K562 (cell line): ENCODE results near the gene MESP1. TPM values are rescaled to one million over a fixed set of nuclear protein-coding genes. Genes with fewer than 3 reads are reported as not detected.

Source experiments
- BCL6 ChIP-seq: fragments of 250-450 bp; sonication (Bioruptor Pico); IDR thresholded peaks from 2 replicates; pipeline ENCODE4 v1.4.0; 2020
- C11orf30 ChIP-seq: fragments of 450-650 bp; IDR thresholded peaks from 2 replicates; pipeline ENCODE4 v1.6.1; 2016; ENCODE audit warnings: low read depth, mild to moderate bottlenecking
- CC2D1A ChIP-seq: fragments of 450-650 bp; IDR thresholded peaks from 2 replicates; pipeline ENCODE4 v1.6.1; 2017; ENCODE audit warnings: mild to moderate bottlenecking
- CHD4 ChIP-seq: fragments of 200-600 bp; sonication (generic); IDR thresholded peaks from 3 replicates; pipeline ENCODE4 v1.6.1; 2012; ENCODE audit warnings: low read depth, mild to moderate bottlenecking, mixed read lengths, low read length, inconsistent platforms; ENCODE audit not compliant: insufficient read depth, insufficient replicate concordance, poor library complexity, severe bottlenecking
- CREM ChIP-seq: IDR thresholded peaks from 2 replicates; pipeline ENCODE4 v1.6.1; 2014; ENCODE audit warnings: antibody characterized with exemption, low read depth
- ETV1 ChIP-seq: fragments of 450-650 bp; conservative IDR thresholded peaks from 2 replicates; pipeline ENCODE4 v1.6.1; 2016; ENCODE audit warnings: missing genetic modification characterization, control low read depth, low read depth, missing compliant biosample characterization
- EZH2 ChIP-seq: IDR thresholded peaks from 2 replicates; pipeline ENCODE4 v1.6.1; 2012; ENCODE audit warnings: low read depth, mild to moderate bottlenecking, inconsistent platforms, low read length, borderline replicate concordance
- HDAC8 ChIP-seq: fragments of 450-650 bp; IDR thresholded peaks from 2 replicates; pipeline ENCODE4 v1.6.1; 2016; ENCODE audit warnings: mild to moderate bottlenecking, missing genetic modification characterization, moderate library complexity, missing compliant biosample characterization
- JUND ChIP-seq, 2 experiments: IDR thresholded peaks; 2 replicates in 1 of 2; 3 replicates in 1 of 2; pipeline ENCODE4 v1.6.1; 2011; ENCODE audit warnings: borderline replicate concordance in 2 of 2, low read depth in 2 of 2, low read length in 2 of 2, improper control_type of control experiment in 1 of 2, missing biosample characterization in 1 of 2, missing genetic modification characterization in 1 of 2, missing genetic modification reagents in 1 of 2
- L3MBTL2 ChIP-seq: fragments of 450-650 bp; IDR thresholded peaks from 2 replicates; pipeline ENCODE4 v1.6.1; 2016; ENCODE audit warnings: mild to moderate bottlenecking, moderate library complexity
- MTA1 ChIP-seq: fragments of 450-650 bp; IDR thresholded peaks from 2 replicates; pipeline ENCODE4 v1.6.1; 2017; ENCODE audit warnings: borderline replicate concordance
- PHF20 ChIP-seq: fragments of 450-650 bp; IDR thresholded peaks from 2 replicates; pipeline ENCODE4 v1.6.1; 2018; ENCODE audit not compliant: partially characterized antibody
- POLR3G ChIP-seq: IDR thresholded peaks from 2 replicates; pipeline ENCODE4 v1.6.1; 2011; ENCODE audit not compliant: insufficient read length, insufficient replicate concordance; ENCODE audit errors: extremely low read depth
- RAD51 ChIP-seq: fragments of 450-650 bp; IDR thresholded peaks from 2 replicates; pipeline ENCODE4 v1.7.1; 2016; ENCODE audit warnings: low read depth, mild to moderate bottlenecking, borderline replicate concordance
- SMAD4 ChIP-seq: fragments of 250-450 bp; sonication (Bioruptor Pico); conservative IDR thresholded peaks from 2 replicates; pipeline ENCODE4 v1.8.0; 2021; ENCODE audit warnings: inconsistent platforms, mild to moderate bottlenecking, moderate library complexity
- SRSF9 ChIP-seq: fragments of 200-400 bp; formaldehyde crosslinking; IDR thresholded peaks from 2 replicates; pipeline ENCODE4 v1.6.1; 2017; ENCODE audit warnings: low read depth, low read length, borderline replicate concordance
- TCF3 ChIP-seq: sonication (generic); formaldehyde crosslinking; IDR thresholded peaks from 2 replicates; pipeline ENCODE4 v1.4.0; 2020; ENCODE audit warnings: mild to moderate bottlenecking, missing genetic modification reagents
- TCF7L2 ChIP-seq: fragments of 150-350 bp; IDR thresholded peaks from 2 replicates; pipeline ENCODE4 v1.6.1; 2016; ENCODE audit warnings: low read depth, mild to moderate bottlenecking, low read length, moderate library complexity
- U2AF1 ChIP-seq: fragments of 200-400 bp; formaldehyde crosslinking; optimal IDR thresholded peaks from 2 replicates; pipeline ENCODE3; 2017; ENCODE audit warnings: mild to moderate bottlenecking, low read depth, low read length, moderate library complexity
- ZFX ChIP-seq: sonication (generic); formaldehyde crosslinking; IDR thresholded peaks from 2 replicates; pipeline ENCODE4 v1.8.0; 2022; ENCODE audit warnings: mild to moderate bottlenecking, missing genetic modification reagents, moderate library complexity
- ZNF431 ChIP-seq: sonication (generic); formaldehyde crosslinking; IDR thresholded peaks from 2 replicates; pipeline ENCODE4 v1.8.0; 2022; ENCODE audit warnings: mild to moderate bottlenecking, missing genetic modification reagents
- ZNF584 ChIP-seq: fragments of 200-800 bp; sonication (Bioruptor generic); IDR thresholded peaks from 2 replicates; pipeline ENCODE4 v1.6.1; 2016; ENCODE audit warnings: low read depth, mild to moderate bottlenecking, missing genetic modification characterization, missing compliant biosample characterization
- ZNF75A ChIP-seq: fragments of 450-650 bp; formaldehyde crosslinking; IDR thresholded peaks from 2 replicates; pipeline ENCODE4 v1.4.0; 2020; ENCODE audit warnings: mild to moderate bottlenecking
- polyA plus RNA-seq, 8 experiments: library from polyadenylated mRNA; depleted of rRNA in 4 of 8; stranded (reverse) in 5 of 8; unstranded in 3 of 8; fragments of >200 nt; fragmentation: Nextera tagmentation in 2 of 8; fragmentation: Illumina TruSeq in 1 of 8; extraction: Ambion mirVana in 2 of 8; extraction: Trizol in 1 of 8; gene quantifications; 2 replicates each; pipeline versions ENCODE4 v1.2.1 to v1.2.3, GENCODE V29; 2011 to 2014; ENCODE audit warnings: inconsistent platforms in 1 of 8, missing spikeins in 1 of 8
- total RNA-seq, 7 experiments: library from RNA; depleted of rRNA in 6 of 7; stranded (reverse); fragments of >200 nt in 6 of 7; fragmentation: Illumina TruSeq in 2 of 7; extraction: Trizol in 2 of 7; gene quantifications; 2 replicates each; pipeline versions ENCODE4 v1.2.1 to v1.2.3, GENCODE V29; 2011 to 2021; ENCODE audit warnings: low replicate concordance in 1 of 7
- TF ChIP-seq, protein P1 (sequence below): fragments of 150-350 bp; IDR thresholded peaks from 2 replicates; pipeline ENCODE4 v1.6.1; 2014; ENCODE audit warnings: low read depth, mild to moderate bottlenecking, low read length, borderline replicate concordance
- TF ChIP-seq, protein P2 (sequence below): fragments of 450-650 bp; formaldehyde crosslinking; IDR thresholded peaks from 2 replicates; pipeline ENCODE4 v1.4.0; 2022; ENCODE audit warnings: missing genetic modification characterization

MESP1 gene
- total and polyA plus RNA-seq, 9 of the 15 experiments (the other 6 are each of a cell fraction or from before 2014, with no cell fraction given): 0.14 to 1.1 (median 0.36) TPM; not detected in 4

DNA sequence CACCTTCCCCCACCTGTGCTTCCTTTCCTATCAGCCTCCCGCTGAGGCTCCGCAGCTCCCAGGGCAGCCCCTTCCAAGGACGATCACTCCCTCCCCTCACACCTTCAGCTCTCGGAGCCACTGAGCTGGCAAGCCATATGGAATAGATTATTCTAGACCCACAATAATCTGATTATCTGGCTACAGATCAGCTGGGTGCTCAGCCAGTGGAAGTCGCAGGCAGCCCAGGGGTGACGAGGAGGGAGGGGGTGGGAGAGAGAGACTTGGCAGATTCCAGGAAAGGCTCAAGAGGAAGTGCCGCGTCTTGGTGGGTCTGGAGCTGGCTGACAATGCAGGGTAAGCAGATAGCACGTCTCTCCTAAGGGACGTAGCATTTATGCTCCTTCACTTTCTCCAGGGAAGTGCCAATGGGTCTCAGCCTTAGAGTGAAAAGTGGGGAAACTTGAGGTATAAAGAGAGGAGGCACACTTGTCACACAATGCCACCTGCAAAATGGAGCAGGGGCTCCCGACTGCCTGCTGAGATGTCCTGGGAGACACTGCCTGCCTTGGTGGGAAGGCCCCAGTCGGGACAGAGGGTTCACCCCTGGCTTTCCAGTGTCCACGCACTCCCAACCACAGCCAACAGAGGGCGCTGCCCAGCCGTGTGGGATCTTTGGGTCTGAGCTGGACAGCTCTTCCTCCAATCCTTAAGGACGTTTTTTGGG lies 9.4 kb upstream of the MESP1 start (continued):
- TF ChIP-seq ZNF584 (CRISPR knock-in tag) (no peak), TCF3 (CRISPR knock-in tag) (no peak), EZH2 (no peak), CREM (peak; percentile 30; the same call in 1 of the 2 replicates), CC2D1A (peak; percentile 62; the same call in 1 of the 2 replicates), SMAD4 (0 out of 2 replicates have a peak, but pooled peaks have one; percentile 44), ETV1 (no peak), C11orf30 (peak; percentile 14; the same call in 1 of the 2 replicates), ZNF75A (CRISPR knock-in tag) (0 out of 2 replicates have a peak, but pooled peaks have one; percentile 11), PHF20 (no peak), SRSF9 (no peak), L3MBTL2 (peak; percentile 59), BCL6 (CRISPR knock-in tag) (no peak), POLR3G (no peak), MTA1 (no peak), HDAC8 (no peak), TCF7L2 (no peak), ZFX (peak; percentile 59; the same call in 1 of the 2 replicates), CHD4 (no peak), RAD51 (no peak), U2AF1 (no peak), ZNF431 (CRISPR knock-in tag) (no peak), JUND (IDR thresholded peaks at IDR 0.05; ENCODE audit: borderline replicate concordance, low read depth, low read length) (0 out of 2 replicates have a peak, but pooled peaks have one; percentile 19), JUND (tag; IDR thresholded peaks at IDR 0.05; ENCODE audit: borderline replicate concordance, low read depth, low read length) (peak; percentile 22; the same call in 2 of the 3 replicates)
- TF ChIP-seq, protein P1, sequence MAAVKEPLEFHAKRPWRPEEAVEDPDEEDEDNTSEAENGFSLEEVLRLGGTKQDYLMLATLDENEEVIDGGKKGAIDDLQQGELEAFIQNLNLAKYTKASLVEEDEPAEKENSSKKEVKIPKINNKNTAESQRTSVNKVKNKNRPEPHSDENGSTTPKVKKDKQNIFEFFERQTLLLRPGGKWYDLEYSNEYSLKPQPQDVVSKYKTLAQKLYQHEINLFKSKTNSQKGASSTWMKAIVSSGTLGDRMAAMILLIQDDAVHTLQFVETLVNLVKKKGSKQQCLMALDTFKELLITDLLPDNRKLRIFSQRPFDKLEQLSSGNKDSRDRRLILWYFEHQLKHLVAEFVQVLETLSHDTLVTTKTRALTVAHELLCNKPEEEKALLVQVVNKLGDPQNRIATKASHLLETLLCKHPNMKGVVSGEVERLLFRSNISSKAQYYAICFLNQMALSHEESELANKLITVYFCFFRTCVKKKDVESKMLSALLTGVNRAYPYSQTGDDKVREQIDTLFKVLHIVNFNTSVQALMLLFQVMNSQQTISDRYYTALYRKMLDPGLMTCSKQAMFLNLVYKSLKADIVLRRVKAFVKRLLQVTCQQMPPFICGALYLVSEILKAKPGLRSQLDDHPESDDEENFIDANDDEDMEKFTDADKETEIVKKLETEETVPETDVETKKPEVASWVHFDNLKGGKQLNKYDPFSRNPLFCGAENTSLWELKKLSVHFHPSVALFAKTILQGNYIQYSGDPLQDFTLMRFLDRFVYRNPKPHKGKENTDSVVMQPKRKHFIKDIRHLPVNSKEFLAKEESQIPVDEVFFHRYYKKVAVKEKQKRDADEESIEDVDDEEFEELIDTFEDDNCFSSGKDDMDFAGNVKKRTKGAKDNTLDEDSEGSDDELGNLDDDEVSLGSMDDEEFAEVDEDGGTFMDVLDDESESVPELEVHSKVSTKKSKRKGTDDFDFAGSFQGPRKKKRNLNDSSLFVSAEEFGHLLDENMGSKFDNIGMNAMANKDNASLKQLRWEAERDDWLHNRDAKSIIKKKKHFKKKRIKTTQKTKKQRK: no peak
- TF ChIP-seq, protein P2, sequence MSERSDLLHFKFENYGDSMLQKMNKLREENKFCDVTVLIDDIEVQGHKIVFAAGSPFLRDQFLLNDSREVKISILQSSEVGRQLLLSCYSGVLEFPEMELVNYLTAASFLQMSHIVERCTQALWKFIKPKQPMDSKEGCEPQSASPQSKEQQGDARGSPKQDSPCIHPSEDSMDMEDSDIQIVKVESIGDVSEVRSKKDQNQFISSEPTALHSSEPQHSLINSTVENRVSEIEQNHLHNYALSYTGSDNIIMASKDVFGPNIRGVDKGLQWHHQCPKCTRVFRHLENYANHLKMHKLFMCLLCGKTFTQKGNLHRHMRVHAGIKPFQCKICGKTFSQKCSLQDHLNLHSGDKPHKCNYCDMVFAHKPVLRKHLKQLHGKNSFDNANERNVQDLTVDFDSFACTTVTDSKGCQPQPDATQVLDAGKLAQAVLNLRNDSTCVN (CRISPR knock-in tag): no peak
